Kidney glomerular epithelial cell (primary cell): ENCODE measurements around the gene CPLANE1.
"Not testable (repeated sequence)": the region's sequence is repeated elsewhere in the genome, so short reads cannot be mapped to it uniquely, and the experiment has no call there.

ENCODE experiments used
- DNase-seq: peaks from one replicate; lab custom pipeline; 2025; lab: John Stamatoyannopoulos, UW

CPLANE1 gene

DNA sequence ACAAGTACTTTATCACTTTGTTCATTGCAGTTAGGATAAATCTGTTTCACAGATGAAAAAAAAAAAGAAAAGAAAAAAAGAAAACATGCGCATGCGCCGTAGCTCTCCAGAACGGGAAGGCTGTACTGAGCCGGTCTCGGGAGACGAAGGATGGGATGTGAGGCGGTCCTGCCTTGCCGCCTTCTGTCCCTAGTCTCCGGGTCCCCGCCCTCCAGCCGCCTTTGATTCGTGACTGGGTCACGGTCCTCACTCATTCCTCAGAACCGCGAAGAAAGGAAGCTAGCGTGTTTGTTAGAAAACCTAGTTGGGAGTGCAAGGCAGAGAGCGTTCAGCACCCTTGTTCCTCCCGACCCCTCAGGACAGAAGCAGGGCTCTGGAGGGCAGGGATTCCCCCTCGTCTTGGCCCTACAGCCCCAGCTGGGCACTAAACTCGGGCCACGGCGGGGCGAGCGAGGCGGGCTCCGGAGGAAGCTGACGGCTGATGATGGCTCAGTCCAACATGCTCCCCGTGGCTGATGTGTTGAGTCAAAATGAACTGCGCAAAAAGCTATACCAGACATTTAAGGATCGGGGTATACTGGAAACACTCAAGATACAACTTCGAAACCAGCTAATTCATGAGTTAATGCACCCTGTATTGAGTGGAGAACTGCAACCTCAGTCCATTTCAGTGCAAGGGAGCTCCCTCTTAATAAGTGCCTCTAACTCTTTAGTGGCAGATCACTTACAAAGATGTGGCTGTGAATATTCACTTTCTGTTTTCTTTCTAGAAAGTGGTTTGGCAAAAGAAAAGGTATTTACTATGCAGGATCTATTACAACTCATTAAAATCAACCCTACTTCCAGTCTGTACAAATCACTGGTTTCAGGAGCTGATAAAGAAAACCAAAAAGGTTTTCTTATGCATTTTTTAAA lies 40.0 kb downstream of the CPLANE1 start:
- no peak for DNase-seq

DNA sequence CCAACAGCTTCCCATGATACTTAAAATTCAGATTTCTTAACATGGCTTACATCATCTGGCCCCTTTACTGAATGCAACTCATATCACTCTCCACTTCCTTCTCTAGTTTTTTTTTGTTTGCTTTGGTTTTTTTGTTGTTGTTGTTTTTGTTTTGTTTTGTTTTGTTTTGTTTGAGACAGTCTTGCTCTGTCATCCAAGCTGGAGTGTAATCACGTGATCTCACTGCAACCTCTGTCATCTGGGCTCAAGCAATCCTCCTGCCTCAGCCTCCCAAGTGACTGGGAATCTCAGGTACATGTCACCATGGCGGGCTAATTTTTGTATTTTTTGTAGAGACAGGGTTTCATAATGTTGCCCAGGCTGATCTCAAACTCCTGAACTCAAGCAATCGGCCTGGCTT lies 41.4 kb downstream of the CPLANE1 start:
- no peak for DNase-seq

DNA sequence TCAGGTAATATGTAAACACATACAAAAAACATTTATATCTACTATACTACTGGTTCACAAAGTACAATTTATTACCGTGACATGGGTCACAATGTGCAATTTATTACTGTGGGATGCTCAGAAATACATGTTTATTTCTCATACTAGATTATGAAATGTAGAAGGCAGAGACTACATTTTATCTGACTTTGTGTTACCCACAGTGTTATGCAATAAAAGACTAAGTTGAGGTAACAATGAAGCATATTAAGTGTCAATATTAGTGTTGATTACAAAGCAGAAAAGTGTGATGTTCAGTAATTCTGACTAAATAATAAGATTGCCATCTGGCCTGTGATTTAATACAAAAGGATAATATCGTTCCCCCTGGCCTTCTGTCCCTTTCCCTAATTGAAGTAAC lies 42.4 kb downstream of the CPLANE1 start:
- no peak for DNase-seq

DNA sequence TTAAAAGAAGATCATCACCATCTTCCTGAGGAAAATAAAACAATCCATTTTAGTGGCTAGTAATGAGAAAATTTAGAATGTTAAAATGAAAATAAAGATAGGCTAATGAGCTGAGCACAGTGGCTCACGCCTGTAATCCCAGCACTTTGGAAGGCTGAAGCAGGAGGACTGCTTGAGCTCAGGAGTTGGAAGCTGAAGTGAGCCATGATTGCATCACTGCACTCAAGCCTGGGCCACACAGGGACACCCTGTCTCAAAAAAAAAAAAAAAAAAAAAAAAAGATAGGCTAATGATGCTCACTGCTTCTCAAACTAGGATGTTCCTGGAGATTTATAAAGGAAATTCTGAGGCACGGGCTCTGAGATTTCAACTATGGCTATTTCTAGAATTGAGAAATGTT lies 50.3 kb downstream of the CPLANE1 start:
- DNase-seq = no peak

DNA sequence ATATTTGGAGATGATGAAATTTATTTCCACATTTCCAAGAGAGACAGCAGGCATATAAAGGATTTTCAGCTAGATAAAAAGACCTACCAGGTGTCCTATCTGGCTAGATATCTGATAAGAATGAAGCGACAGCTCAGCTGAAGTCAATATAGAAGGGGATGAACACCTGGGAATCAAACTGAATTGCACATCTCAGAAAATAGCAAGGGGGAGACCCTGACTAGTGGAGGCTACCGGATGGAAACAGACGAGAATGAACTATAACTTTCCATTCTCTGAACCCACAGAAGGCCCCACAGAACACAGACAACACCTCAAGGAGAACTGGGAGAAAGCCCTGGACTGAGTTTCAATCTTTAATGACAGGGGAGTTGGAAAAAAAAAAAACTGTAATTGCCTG lies 51.1 kb downstream of the CPLANE1 start:
- DNase-seq = no peak

DNA sequence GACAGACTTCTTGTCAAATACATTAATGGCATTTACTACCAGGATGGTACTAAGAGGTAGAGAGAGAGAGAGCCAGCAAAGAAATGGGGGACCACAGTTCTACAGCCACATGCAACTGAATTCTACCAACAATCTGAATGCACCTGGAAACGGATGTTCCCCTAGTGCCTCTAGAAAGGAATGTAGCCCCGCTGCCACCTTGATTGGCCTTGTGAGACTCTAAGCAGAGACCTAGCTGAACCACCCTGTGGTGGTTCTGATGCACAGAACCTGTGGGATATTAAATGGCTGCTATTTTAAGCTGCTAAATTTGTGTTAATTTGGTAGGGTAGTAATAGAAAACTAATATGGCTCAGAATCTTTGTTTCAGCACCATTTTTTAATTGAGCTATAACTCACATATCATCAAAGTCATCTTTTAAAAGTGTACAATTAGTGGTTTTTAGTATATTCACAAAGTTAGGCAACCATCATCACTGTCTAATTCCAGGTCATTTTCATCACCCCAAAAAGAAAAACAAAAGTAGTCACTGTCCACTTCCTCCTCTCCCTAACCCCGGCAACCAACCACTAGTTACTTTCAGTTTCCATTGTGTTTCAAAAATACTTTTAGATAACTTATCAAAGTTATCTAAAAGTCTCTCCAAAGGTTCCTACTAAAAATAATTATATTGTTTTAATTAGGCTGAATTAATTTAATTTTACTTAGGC lies 51.7 kb downstream of the CPLANE1 start:
- DNase-seq = no peak

DNA sequence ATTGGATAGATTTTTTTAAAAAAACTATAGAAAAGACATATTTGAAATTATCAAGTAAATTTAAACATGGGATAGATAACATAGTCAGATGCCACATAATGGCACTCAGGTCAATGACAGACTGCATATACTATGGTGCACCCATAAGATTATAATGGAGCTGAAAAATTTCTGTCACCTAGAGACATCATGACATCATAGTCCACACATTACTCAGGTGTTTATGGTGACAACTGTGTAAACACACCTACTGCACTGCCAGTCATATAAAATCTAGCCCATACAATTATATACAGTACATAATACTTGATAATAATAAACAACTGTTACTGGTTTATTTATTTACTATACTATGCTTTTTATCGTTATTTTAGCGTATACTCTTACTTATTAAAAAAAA lies 58.6 kb downstream of the CPLANE1 start:
- no peak for DNase-seq

DNA sequence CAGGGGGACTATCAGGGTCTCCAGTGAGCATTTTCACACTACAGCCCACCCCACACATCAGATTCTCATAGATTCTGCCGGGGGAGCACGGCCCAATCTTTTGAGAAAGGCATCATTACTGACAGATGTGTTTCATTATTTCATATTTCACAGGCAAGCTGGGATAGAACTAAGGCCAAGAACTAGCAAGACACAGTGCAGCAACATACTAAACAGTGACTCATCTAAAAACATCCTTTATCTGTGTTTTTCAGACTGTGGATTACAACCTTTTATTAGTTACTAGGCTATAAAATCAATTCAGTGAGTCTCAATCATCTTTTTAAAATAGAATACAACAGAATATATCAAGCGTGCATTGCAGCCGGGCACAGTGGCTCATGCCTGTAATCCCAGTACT lies 59.8 kb downstream of the CPLANE1 start:
- no peak for DNase-seq

DNA sequence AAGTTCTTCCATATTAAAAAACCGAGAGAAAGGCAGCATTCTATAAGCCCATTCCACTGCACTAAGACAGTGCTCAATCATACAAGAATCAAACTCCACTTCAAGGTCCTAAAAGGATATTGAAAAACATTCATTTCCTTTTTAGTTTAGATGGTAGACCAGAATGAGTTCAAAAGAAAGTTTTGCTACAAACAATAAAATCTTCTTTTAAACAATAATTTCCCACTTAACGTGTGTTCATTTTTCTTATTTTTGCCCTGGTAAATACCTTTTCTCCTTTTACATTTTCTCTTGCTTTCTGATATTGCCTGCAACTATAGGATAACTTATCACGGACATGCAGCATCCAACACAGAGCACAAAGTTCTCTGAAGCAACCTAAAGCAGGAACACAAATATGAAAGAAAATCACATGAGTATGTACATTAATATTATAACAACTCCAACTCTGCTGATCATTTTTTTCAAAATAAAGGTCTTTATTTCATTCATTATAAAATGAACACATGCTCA lies 61.7 kb downstream of the CPLANE1 start:
- no peak for DNase-seq

DNA sequence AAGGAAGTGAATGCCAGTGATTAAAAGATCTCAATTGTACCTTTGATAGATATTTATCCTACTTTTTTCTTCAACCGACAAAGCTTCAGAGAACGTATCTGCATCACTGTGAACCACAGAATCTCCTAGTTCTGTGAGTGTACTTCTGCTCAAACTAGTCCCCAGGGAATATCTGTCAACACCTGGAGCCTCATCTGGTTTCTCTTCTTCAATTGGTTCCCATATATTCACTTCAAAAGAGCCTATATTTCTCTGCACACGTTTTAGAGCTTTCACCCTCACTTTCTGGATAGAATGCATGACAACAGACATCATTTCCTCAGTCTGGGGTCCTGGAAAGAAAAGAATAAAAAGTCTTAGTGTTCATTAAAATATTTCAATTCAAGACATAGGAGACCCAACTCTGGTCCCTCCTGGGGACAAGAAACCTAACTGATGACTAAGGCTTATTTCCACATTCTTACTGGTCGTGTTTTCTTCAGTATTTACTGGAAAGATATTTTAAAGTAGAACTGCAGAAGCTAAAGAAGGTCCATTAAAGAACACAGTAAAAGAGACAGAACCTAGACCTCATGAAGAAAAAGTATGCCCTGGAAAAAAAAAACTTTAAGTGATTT lies 64.3 kb downstream of the CPLANE1 start:
- no peak for DNase-seq

DNA sequence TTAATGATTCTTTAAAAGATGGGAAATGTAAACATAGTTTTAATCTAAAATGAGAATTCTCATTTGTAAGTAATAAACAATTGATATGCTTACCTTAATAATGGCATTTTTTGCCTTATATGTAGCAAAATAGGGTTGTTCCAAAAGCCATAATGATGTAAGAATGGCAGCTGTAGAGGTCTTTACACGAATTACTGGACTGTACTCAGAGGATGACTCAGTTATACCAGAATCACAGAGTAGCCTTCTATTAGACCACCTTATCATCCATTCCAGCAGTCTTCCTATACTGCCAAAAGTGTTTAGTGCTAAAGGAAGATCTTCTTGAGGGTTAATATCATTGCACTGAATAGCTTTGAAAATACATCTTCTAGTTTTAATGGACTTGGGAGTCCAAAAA lies 66.5 kb downstream of the CPLANE1 start:
- no peak for DNase-seq

DNA sequence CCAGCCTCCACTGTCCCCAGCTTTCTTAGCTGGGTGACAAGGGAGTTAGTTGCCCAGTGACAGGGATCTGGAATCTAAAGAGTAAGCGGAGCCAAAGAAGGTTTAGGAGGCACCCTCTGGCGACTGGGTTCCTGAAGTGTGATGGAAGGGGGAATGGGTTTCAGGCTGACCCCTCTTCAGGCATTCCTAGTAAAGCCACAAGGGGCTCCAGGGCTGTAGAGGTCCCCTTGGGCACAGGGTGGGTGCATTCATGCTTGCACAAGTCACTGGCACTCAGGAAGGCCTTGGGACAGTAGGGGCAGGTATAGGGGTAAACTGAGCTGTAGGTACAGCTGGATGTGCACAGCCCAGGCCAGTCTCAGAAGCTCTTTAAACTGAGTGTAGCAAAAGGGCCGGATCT lies 74.2 kb downstream of the CPLANE1 start:
- DNase-seq = no peak

DNA sequence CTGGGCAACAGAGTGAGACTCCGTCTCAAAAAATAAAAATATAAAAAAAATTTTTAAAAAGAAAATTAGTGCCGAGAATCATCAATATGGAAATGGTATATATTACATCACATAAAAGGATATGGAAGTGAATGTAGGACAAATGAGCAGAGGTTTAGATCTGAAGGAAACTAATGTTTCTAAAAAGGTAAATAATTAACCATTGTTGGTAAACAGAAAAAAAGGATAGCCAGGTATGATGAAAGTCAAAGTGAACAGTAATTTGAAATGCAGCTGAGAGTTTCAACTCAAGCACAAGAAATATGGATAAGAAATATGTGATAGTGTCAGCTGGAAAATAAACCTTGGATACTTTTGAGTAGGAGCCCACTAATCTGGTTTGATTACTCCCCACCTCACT lies 76.2 kb downstream of the CPLANE1 start:
- no peak for DNase-seq

DNA sequence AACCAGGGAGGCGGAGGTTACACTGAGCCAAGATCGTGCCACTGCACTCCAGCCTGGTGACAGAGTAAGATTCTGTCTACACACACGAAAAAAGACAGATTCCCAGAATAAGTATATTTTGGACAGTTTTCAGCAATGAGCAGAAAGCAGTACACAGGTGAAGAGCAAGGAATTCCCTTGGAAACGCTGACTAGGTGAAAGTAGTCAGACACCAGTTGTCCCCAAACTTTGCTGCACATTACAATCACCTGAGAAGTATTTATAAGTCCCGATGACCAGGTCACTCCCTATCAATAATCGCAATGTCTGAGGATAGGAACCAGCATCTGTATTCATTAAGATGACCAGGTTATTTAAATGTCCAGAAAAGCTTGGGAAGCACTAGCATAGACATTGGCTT lies 78.3 kb downstream of the CPLANE1 start:
- DNase-seq = no peak

DNA sequence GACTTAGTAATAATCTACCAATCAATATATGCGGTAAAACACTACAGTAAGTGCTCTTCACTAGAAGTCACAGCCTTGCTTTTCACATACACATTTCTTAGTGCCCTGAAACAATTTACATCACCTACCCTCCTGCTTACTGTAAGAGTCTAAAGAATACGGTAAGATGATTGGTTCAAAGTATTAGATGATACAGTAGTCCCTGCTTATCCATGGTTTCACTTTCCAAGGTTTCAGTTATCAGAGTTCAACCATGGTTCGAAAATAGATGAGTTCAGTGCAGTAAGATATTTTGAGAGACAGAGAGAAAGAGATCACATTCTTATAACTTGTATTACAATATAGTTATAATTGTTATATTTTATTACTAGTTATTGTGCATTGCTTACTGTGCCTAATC lies 83.0 kb downstream of the CPLANE1 start:
- no peak for DNase-seq

DNA sequence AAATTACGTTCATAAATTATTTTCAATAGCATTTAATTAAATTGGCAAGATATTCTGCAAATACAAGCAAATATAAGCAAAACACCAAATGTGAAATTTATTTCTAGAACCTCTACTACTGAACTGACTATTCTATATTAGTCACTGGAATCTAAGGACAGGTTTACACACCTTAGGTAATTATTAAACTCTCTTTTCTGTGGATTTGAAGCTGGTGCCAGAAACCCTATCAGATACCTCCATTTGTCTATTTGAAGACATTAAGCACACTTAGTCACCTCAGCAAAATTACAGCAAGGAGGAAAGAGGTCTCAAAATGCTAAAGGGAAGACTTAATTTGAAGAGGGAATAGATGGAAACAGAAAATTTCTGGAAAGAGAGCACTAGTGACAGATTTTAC lies 83.4 kb downstream of the CPLANE1 start:
- peak; percentile 32 for DNase-seq

DNA sequence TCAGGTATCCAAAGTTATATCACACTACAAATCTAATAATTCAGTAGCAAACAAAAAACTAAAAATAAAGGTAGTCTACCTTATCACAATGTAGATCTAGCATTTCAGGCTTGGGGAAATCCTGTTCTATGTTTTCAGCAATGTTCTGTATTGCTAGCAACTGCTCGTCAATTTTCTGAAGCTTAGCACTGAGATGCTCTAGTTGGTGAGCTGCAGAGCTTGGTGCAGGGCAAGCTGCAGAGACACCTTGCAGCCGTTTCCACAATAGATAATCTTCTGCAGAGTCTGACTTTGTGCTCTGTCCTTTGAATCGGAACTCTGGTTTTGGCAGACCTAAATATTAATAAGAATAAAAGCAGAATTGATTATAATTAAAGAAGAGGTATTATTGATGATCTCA lies 95.5 kb downstream of the CPLANE1 start:
- DNase-seq = no peak

DNA sequence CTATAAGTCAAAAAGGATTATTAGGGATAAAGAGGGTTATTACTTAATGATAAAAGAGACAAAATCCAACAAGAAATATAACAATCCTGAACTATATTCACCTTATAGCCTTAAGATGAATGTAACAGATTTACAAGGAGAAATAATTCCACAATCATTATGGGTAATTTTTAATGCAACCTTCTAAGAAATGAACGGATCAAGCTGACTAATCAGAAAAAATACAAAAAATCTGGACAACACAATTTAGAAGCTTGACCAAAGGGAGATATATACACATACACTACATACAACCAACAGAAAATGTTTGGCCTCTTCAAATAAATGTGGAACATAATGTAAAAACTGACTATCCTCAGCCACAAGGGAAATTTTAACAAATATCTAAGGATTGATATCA lies 102.3 kb downstream of the CPLANE1 start:
- DNase-seq = no peak

DNA sequence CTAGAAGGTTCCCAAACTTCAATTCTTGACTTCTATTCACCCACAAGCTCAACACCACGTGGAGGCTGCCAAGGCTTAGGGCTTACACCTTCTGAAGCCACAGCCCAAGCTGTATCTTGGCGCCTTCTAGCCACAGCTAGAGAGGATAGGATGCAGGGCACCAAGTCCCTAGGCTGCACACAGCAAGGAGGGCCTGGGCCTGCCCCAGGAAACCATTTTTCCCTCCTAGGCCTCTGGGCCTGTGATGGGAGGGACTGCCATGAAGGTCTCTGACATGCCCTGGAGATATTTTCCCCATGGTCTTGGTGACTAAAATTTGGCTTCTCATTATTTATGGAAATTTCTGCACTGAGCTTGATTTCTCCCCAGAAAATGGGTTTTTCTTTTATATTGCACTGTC lies 112.5 kb downstream of the CPLANE1 start:
- no peak for DNase-seq

DNA sequence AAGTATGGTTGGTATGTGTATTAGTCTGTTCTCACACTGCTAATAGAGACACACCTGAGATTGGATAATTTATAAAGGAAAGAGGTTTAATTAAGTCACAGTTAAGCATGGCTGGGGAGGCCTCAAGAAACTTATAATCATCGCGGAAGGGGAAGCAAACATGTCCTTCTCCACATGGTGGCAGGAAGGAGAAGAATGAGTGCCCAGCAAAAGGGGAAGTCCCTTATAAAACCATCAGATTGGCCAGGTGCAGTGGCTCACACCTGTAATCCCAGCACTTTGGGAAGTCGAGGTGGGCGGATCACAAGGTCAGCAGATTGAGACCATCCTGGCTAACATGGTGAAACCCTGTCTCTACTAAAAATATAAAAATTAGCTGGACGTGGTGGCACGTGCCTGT lies 113.9 kb downstream of the CPLANE1 start:
- DNase-seq = not testable (repeated sequence)

DNA sequence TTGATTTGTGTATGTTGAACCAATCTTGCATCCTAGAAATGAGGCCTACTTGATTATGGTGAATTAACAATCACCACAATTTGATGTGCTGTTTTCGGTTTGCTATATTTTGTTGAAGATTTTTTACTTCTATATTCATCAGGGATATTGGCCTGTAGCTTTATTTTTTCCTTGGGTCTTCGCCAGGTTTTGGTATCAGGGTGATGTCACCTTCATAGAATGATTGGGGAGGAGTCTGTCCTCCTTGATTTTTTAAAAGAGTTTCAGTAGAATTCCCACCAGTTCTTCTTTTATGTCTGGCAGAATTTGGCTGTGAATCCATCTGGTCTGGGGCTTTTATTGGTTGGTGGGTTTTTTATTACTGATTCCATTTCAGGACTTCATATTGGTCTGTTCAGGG lies 115.2 kb downstream of the CPLANE1 start:
- peak; percentile 5 for DNase-seq

DNA sequence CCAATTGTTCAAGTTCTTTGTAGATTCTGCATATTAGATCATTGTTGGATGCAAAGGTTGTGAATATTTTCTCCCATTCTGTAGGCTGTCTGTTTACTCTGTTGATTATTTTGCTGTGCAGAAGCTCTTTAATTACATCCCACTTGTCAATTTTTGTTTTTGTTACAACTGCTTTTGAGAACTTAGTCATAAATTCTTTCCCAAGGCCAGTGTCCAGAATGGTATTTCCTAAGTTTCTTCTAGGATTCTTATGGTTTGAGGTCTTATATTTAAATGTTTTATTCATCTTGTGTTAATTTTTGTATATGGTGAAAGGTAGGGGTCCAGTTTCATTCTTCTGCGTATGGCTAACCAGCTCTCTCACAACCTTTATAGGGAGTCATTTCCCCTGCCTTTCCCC lies 116.5 kb downstream of the CPLANE1 start:
- DNase-seq = no peak

DNA sequence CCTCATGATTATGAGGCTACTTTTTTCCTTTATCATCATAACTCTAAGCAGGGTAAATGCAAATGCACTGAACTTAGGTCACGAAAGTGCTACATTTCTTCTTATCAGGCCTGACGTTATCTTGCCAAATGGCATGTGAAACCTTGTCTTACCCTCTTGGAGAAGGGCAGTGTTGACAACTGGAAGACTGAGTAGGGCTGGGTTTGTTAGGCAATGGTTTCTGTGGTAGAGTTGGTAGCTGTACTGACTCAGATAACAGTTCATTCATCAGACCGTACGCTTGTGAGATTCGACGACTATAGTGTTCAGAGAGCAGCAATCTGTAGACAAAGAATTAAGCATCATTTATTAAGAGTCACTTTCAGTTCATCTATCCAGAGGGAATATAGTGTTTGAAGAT lies 127.7 kb downstream of the CPLANE1 start:
- no peak for DNase-seq
